Stimulated activated CD8-positive, alpha-beta memory T cell treated with anti-CD3 and anti-CD28 coated beads, Interleukin-12 subunit alpha, Interleukin-12 subunit beta, amount 100 ng/mL, for 4 hours (primary cell): ENCODE results near the gene AHSA1.

Experiments
- DNase-seq: peaks from one replicate; pipeline ENCODE4 v3.0.0-alpha.2; 2020; ENCODE audit warnings: low read depth

Gene AHSA1

DNA sequence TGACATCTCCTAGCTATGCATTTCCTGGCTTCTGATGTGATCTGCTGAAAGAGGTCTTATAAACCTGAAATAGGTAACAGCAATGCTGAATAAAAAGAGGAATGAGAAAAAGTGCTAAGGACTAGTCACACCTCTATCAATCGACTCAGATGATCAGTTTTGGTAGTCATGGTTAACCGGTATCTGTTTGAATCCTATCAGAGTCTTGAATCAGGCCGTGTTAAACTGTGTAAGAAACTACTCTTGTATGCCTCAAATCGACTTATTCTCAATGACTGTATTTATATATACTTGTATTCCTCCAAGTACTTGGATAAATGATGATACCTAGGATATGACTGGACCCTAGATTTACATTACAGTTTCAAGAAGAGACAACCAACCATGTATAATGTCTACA lies 51.5 kb downstream of the AHSA1 start:
- DNase-seq: no peak

DNA sequence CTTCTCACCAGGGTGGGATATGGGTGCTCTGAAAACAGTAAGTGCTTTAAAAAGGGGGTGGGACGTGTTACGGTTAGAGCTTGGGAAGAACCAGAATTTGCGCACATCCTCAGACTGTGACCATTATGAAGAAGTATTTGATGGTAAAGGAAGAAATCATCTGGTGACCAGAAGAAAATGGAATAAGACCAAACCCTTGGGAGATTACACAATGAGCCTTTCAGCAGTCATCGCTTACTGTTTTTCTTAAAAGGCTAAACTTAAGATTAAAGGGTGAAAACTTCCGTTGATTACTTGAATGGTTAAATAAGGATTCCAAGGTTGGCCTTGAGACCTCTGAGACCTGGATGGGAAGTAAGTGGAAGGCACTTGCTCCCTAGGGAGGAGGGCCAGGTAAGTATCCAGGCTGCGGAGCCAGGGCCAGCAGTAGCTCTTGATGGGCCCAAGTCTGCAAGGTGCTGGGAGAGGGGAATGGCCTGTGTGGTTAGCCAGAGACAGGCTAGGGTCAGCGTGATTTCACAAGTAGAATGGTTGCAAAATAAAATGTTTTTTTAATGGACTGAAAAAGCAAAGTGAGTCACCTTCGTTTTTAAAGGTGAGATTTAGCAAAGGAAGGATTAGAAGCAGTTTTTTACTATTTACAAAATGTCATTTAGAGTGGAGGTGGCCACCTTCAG lies 53.7 kb downstream of the AHSA1 start:
- DNase-seq: no peak

DNA sequence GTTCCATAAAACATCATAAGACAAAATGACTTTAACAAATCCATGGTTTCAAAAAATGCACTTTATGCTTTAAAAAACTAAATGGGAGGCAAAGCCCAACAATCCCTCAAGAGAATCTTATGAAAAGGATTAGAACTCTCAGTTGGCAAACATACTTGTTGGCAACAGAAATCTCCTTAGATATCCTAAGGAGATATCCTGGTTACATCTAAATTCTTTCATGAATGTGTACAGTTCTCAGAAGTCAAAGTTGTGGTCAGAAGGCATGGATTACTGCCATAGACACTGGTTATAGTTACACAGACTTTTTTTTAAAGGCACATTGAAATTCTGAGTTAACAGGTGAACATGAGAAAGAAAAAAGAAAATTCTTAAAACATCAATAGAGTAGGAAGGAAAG lies 58.2 kb downstream of the AHSA1 start:
- DNase-seq: no peak
